Ishikawa (cell line): ENCODE data around the gene PBX4.

Experiments
- CEBPB ChIP-seq: IDR thresholded peaks from 2 replicates; pipeline ENCODE4 v1.6.1; 2012
- CREB1 ChIP-seq: IDR thresholded peaks from 2 replicates; pipeline ENCODE4 v1.6.1; 2012; ENCODE audit warnings: low read depth
- EGR1 ChIP-seq: IDR thresholded peaks from 2 replicates; pipeline ENCODE4 v1.6.1; 2012
- EP300 ChIP-seq: IDR thresholded peaks from 2 replicates; pipeline ENCODE4 v1.6.1; 2012; ENCODE audit warnings: borderline replicate concordance
- FOXM1 ChIP-seq: IDR thresholded peaks from 2 replicates; pipeline ENCODE4 v1.6.1; 2012; ENCODE audit warnings: low read depth, borderline replicate concordance
- NFIC ChIP-seq: IDR thresholded peaks from 2 replicates; pipeline ENCODE4 v1.6.1; 2012
- RAD21 ChIP-seq: IDR thresholded peaks from 2 replicates; pipeline ENCODE4 v1.6.1; 2012; ENCODE audit warnings: low read depth
- REST ChIP-seq: IDR thresholded peaks from 2 replicates; pipeline ENCODE4 v1.6.1; 2012; ENCODE audit warnings: low read depth, mild to moderate bottlenecking
- TAF1 ChIP-seq: IDR thresholded peaks from 2 replicates; pipeline ENCODE4 v1.6.1; 2012; ENCODE audit warnings: low read depth, mild to moderate bottlenecking
- TCF12 ChIP-seq: IDR thresholded peaks from 2 replicates; pipeline ENCODE4 v1.6.1; 2012; ENCODE audit warnings: low read depth
- TEAD4 ChIP-seq: IDR thresholded peaks from 2 replicates; pipeline ENCODE4 v1.6.1; 2012
- USF1 ChIP-seq: IDR thresholded peaks from 2 replicates; pipeline ENCODE4 v1.6.1; 2012
- YY1 ChIP-seq: IDR thresholded peaks from 2 replicates; pipeline ENCODE4 v1.6.1; 2012; ENCODE audit warnings: low read depth
- ZBTB7A ChIP-seq: IDR thresholded peaks from 2 replicates; pipeline ENCODE4 v1.6.1; 2012; ENCODE audit warnings: low read depth
- TF ChIP-seq, protein P1 (sequence below): IDR thresholded peaks from 2 replicates; pipeline ENCODE4 v1.6.1; 2012

PBX4 gene

GRCh38 chr19:19515642-19516519 is 102.6 kb downstream of the PBX4 start, which contains the start of gene NDUFA13:
Gene NDUFA13, plus strand, starts transcription at chr19:19516225. Its CDS starts 14 bp downstream, at chr19:19516239.
- TF ChIP-seq ZBTB7A = no peak
- TF ChIP-seq NFIC = no peak
- TF ChIP-seq CEBPB = no peak
- TF ChIP-seq, protein P1, sequence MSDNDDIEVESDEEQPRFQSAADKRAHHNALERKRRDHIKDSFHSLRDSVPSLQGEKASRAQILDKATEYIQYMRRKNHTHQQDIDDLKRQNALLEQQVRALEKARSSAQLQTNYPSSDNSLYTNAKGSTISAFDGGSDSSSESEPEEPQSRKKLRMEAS = peak; percentile 76; the same call in 1 of the 2 replicates
- no peak for TF ChIP-seq FOXM1
- TF ChIP-seq RAD21 = no peak
- peak; percentile 16; the same call in 1 of the 2 replicates for TF ChIP-seq TEAD4
- TF ChIP-seq REST = no peak
- peak; percentile 56; the same call in 1 of the 2 replicates for TF ChIP-seq TCF12
- TF ChIP-seq EGR1 = peak; percentile 85; the same call in 1 of the 2 replicates
- 0 out of 2 replicates have a peak, but pooled peaks have one; percentile 43 for TF ChIP-seq CREB1
- peak; percentile 8; the same call in 1 of the 2 replicates for TF ChIP-seq USF1
- TF ChIP-seq TAF1 = peak; percentile 96
- no peak for TF ChIP-seq EP300
- TF ChIP-seq YY1 = peak; percentile 100

DNA sequence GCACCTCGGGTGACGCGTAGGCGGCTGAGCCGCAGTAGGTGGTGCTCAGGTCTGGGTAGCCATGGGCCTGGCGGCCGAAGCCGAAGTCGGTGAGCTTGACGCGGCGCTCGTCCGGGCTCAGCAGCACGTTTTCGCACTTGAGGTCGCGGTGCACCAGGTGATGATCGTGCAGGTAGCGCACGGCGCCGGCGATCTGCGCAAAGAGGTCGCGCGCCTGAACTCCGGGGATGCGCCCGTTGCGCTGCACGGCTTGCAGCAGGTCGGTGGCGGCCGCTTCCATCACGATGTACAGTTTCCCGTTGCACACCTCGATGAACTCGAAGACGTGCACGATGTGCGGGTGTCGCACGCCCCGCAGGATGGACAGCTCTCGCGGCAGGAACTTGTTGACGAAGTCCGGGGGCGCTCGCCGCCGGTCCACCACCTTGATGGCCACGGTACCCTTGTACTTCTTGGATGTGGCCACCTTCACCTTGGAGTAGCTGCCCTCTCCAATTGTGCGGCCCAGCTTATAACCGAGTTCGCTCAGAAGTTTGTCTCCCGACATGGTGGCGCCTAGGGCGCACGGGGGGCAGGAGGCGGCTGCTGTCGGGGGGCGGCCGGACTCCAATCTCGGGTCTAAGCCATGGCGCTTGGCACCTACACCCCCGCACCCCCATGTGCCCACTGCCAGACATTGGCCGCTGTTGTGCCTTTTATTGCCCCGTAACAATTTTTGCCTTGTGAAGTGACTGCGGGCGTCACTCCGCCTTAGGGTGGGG is 103.4 kb downstream of the PBX4 start, which contains the start of gene TSSK6:
TSS of gene TSSK6 (minus strand) at position 668 of the 761 bp plus-strand sequence. CDS start at position 547, 121 bp downstream.
- TF ChIP-seq RAD21 (no peak), CEBPB (no peak), EP300 (no peak), EGR1 (no peak), ZBTB7A (peak; percentile 50; the same call in 1 of the 2 replicates), NFIC (no peak), FOXM1 (no peak)

DNA sequence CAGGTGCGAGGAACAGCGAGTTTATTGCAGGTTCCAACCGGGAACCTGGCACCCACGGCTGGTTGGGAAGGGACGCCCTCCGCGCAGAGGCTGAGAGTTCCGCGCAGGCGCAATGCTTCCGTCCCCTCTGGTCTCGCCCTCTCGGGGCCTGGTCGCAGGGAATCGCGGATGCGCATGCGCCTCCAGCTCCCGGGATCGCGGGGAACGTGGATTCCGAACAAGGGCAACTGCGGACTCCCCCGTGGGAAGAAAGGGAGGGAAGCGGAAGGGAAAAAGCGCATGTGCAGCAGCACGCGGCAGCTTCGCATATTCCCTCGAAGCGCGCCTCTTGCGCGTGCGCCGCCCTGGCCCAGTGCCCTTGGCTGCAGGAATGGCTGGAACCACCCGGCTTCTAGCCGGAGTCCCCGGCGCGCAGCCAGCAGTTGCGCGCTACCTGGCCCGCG is 104.3 kb downstream of the PBX4 start:
- TF ChIP-seq FOXM1 (no peak), TCF12 (no peak), TAF1 (no peak), EP300 (no peak), TEAD4 (no peak), EGR1 (no peak), RAD21 (no peak), ZBTB7A (no peak), YY1 (no peak), CREB1 (no peak), CEBPB (no peak), REST (no peak), USF1 (no peak), NFIC (no peak)
- TF ChIP-seq, protein P1 = no peak

- TF ChIP-seq NFIC (no peak), REST (no peak), FOXM1 (no peak), EGR1 (no peak), RAD21 (no peak), USF1 (no peak), YY1 (no peak), TAF1 (no peak), ZBTB7A (no peak), EP300 (no peak), TEAD4 (no peak), TCF12 (no peak), CREB1 (no peak), CEBPB (no peak)
- TF ChIP-seq, protein P1 = no peak
These were observed 104.8 kb downstream of the PBX4 start for GRCh38 chr19:19513682-19514081.
